Jurkat, Clone E6-1 (cell line): ENCODE measurements around the gene TBC1D2B.

Experiments
- DNase-seq: peaks from one replicate; pipeline ENCODE4 v3.0.0-alpha.2; 2011; ENCODE audit warnings: low read depth, low spot score
- H3K4me3 ChIP-seq: 2 replicates; pipeline ENCODE4 v1.5.1; 2011; ENCODE audit warnings: mild to moderate bottlenecking, low read length, control low read depth, moderate library complexity

TBC1D2B gene

GRCh38 chr15:78076231-78077052, 1.1 kb downstream of the TBC1D2B start:
- no peak for DNase-seq
- peak overlapping the region; percentile 94 for H3K4me3 ChIP-seq

- no peak for DNase-seq
- peak overlapping the region; percentile 94 for H3K4me3 ChIP-seq
Observed at GRCh38 chr15:78075490-78076230, 1.9 kb downstream of the TBC1D2B start.

GRCh38 chr15:78073046-78073787, 4.3 kb downstream of the TBC1D2B start:
- no peak overlapping the region for H3K4me3 ChIP-seq
- DNase-seq, result no peak

GRCh38 chr15:78072080-78072892, 5.2 kb downstream of the TBC1D2B start:
- no peak overlapping the region for H3K4me3 ChIP-seq
- no peak for DNase-seq

GRCh38 chr15:78071383-78071782, 6.1 kb downstream of the TBC1D2B start:
- DNase-seq, result no peak

GRCh38 chr15:78070049-78070700, 7.3 kb downstream of the TBC1D2B start:
- DNase-seq, result peak; percentile 75
- H3K4me3 ChIP-seq, result peak overlapping the region; percentile 31

More at GRCh38 chr15:78071383-78071782, 6.1 kb downstream of the TBC1D2B start:
- no peak overlapping the region for H3K4me3 ChIP-seq

GRCh38 chr15:78069462-78070029, 8.0 kb downstream of the TBC1D2B start:
- H3K4me3 ChIP-seq, result peak overlapping the region; percentile 31
- no peak for DNase-seq

- peak overlapping the region; percentile 31 for H3K4me3 ChIP-seq
- DNase-seq, result no peak
Observed at GRCh38 chr15:78069052-78069414, 8.5 kb downstream of the TBC1D2B start.

GRCh38 chr15:78067328-78068228, 9.9 kb downstream of the TBC1D2B start:
- no peak overlapping the region for H3K4me3 ChIP-seq
- no peak for DNase-seq

- peak; percentile 80 for DNase-seq
- peak overlapping the region; percentile 15 for H3K4me3 ChIP-seq
Observed at GRCh38 chr15:78065973-78066946, 11.3 kb downstream of the TBC1D2B start.

- peak overlapping the region; percentile 15 for H3K4me3 ChIP-seq
- no peak for DNase-seq
Observed at GRCh38 chr15:78065284-78065872, 12.1 kb downstream of the TBC1D2B start.

GRCh38 chr15:78064544-78064943, 13.0 kb downstream of the TBC1D2B start:
- no peak overlapping the region for H3K4me3 ChIP-seq
- DNase-seq, result no peak

- no peak for DNase-seq
- no peak overlapping the region for H3K4me3 ChIP-seq
Observed at GRCh38 chr15:78063970-78064385, 13.5 kb downstream of the TBC1D2B start.

GRCh38 chr15:78063217-78063616, 14.3 kb downstream of the TBC1D2B start:
- H3K4me3 ChIP-seq, result no peak overlapping the region
- no peak for DNase-seq

GRCh38 chr15:78061963-78062427, 15.5 kb downstream of the TBC1D2B start:
- H3K4me3 ChIP-seq, result peak overlapping the region; percentile 29
- no peak for DNase-seq

GRCh38 chr15:78060232-78060631, 17.3 kb downstream of the TBC1D2B start:
- DNase-seq, result no peak
- H3K4me3 ChIP-seq, result no peak overlapping the region
